Fibroblast of lung (primary cell): ENCODE results near the gene SLC30A5. TPM values are rescaled to one million over a fixed set of nuclear protein-coding genes. Genes with fewer than 3 reads are reported as not detected.

Experiments used
- DNase-seq, 2 donors: peaks; one replicate each; pipeline versions ENCODE4 v3.0.0 to v3.0.0-alpha.2; 2010; ENCODE audit warnings: low read depth in 2 of 2
- H2AFZ ChIP-seq: 2 replicates; pipeline ENCODE4 v1.5.1; 2012; ENCODE audit warnings: low read length, control low read depth, inconsistent platforms
- H3K27ac ChIP-seq: 2 replicates; pipeline ENCODE4 v1.5.1; 2011; ENCODE audit warnings: low read length, control low read depth; ENCODE audit not compliant: insufficient read depth
- H3K27me3 ChIP-seq: 2 replicates; pipeline ENCODE4 v1.5.1; 2011; ENCODE audit warnings: mild to moderate bottlenecking, low read length; ENCODE audit not compliant: control insufficient read depth, insufficient read depth
- H3K36me3 ChIP-seq: 2 replicates; pipeline ENCODE4 v1.5.1; 2011; ENCODE audit warnings: low read length; ENCODE audit not compliant: control insufficient read depth, insufficient read depth
- H3K4me1 ChIP-seq: 2 replicates; pipeline ENCODE4 v1.5.1; 2011; ENCODE audit warnings: low read length; ENCODE audit not compliant: control insufficient read depth, insufficient read depth; ENCODE audit errors: extremely low read depth
- H3K4me2 ChIP-seq: 2 replicates; pipeline ENCODE4 v1.5.1; 2011; ENCODE audit warnings: low read length, control low read depth; ENCODE audit not compliant: insufficient read depth; ENCODE audit errors: extremely low read depth
- H3K4me3 ChIP-seq, 4 experiments: fragments of 200-600 bp in 1 of 4; sonication (generic) in 1 of 4; replicated peaks in 1 of 4; 2 replicates each; pipeline ENCODE4 v1.5.1; 2011 to 2016; ENCODE audit warnings: low read length in 4 of 4, low read depth in 3 of 4, mild to moderate bottlenecking in 3 of 4, control low read depth in 2 of 4, inconsistent platforms in 1 of 4, mixed read lengths in 1 of 4; ENCODE audit not compliant: insufficient read depth in 1 of 4; ENCODE audit errors: control extremely low read depth in 1 of 4
- H3K79me2 ChIP-seq: 2 replicates; pipeline ENCODE4 v1.5.1; 2012; ENCODE audit warnings: mild to moderate bottlenecking, low read length, inconsistent platforms; ENCODE audit not compliant: control insufficient read depth, insufficient read depth
- H3K9ac ChIP-seq: 2 replicates; pipeline ENCODE4 v1.5.1; 2011; ENCODE audit warnings: mild to moderate bottlenecking, low read length, control low read depth; ENCODE audit not compliant: insufficient read depth
- H3K9me3 ChIP-seq: 2 replicates; pipeline ENCODE4 v1.5.1; 2012; ENCODE audit warnings: low read depth, low read length; ENCODE audit not compliant: control insufficient read depth, insufficient read depth
- H4K20me1 ChIP-seq: 2 replicates; pipeline ENCODE4 v1.5.1; 2011; ENCODE audit warnings: low read length; ENCODE audit not compliant: control insufficient read depth, insufficient read depth; ENCODE audit errors: extremely low read depth
- CTCF ChIP-seq, 2 donors: IDR thresholded peaks in 1 of 2; conservative IDR thresholded peaks in 1 of 2; 1 replicate in 1 of 2; 2 replicates in 1 of 2; pipeline ENCODE4 v1.5.1; 2011 to 2012; ENCODE audit warnings: low read length in 2 of 2, control low read depth in 1 of 2, inconsistent platforms in 1 of 2, low read depth in 1 of 2, mild to moderate bottlenecking in 1 of 2
- EZH2 ChIP-seq: IDR thresholded peaks from 2 replicates; pipeline ENCODE4 v1.5.1; 2012; ENCODE audit warnings: low read length, control low read depth, mild to moderate bottlenecking; ENCODE audit errors: missing control alignments
- polyA plus RNA-seq, 2 donors: library from polyadenylated mRNA; depleted of rRNA in 1 of 2; stranded (reverse) in 1 of 2; unstranded in 1 of 2; fragments of >200 nt; gene quantifications; 2 replicates each; pipeline ENCODE4 v1.2.1, GENCODE V29; 2011 to 2012; ENCODE audit warnings: missing spikeins in 1 of 2
- total RNA-seq: library from RNA; depleted of rRNA; stranded (reverse); fragments of >200 nt; gene quantifications from 2 replicates; pipeline ENCODE4 v1.2.1, GENCODE V29; 2014

The SLC30A5 gene
- total and polyA plus RNA-seq, 2 donors (not counting 1 experiment from before 2014, with no cell fraction given) = 48.0 to 97.1 TPM

- Histone ChIP-seq H3K36me3 (no peaks in the 10 kb centered on the region), H2AFZ (no peak overlapping the region), H3K4me1 (no peaks in the 10 kb centered on the region), H3K4me3 (no peak overlapping the region), H4K20me1 (no peaks in the 10 kb centered on the region), H3K9me3 (no peaks in the 10 kb centered on the region), H3K9ac (no peak overlapping the region), H3K27ac (no peak overlapping the region), H3K4me2 (no peak overlapping the region), H3K27me3 (no peaks in the 10 kb centered on the region), H3K79me2 (no peaks in the 10 kb centered on the region)
- no peak for DNase-seq
- TF ChIP-seq EZH2 = no peak
- no peak for TF ChIP-seq CTCF (conservative IDR thresholded peaks at IDR 0.05 in 1 of 2, IDR thresholded peaks at IDR 0.05 in 1 of 2; ENCODE audit: low read depth in 1 of 2, low read length in 2 of 2)
These were observed 18.2 kb upstream of the SLC30A5 start for GRCh38 chr5:69075522-69076179.

DNA sequence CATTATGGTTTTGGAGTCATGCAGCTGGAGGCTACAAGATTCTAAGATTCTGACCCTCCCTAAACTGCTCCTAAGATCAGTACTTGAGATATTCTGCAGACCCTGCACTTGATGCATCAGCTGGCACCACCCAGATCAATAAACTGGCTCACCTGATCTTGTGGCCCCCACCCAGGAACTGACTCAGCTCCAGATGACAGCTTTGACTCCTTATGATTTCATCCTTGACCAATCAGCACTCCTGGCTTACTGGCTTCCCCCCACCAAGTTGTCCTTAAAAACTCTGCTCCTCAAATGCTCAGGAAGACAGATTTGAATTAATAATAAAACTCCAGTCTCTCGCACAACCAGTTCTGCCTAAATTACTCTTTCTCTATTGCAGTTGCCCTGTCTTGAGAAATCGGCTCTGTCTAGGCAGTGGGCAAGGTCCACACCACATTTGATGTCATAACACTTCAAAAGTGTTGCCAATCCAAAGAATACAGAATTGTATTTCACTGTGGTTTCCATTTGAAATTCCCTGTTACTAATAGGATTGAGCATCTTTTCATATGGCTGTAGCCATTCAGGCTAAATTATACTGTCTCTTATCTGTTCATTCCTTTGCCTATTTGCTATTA lies 14.8 kb upstream of the SLC30A5 start:
- Histone ChIP-seq H3K4me2 (no peak overlapping the region), H3K36me3 (no peaks in the 10 kb centered on the region), H3K9me3 (no peaks in the 10 kb centered on the region), H3K27me3 (no peaks in the 10 kb centered on the region), H3K9ac (no peak overlapping the region), H3K79me2 (no peaks in the 10 kb centered on the region), H2AFZ (no peak overlapping the region), H3K4me1 (no peaks in the 10 kb centered on the region), H3K27ac (no peak overlapping the region), H3K4me3 (no peak overlapping the region), H4K20me1 (no peaks in the 10 kb centered on the region)
- DNase-seq = no peak
- TF ChIP-seq CTCF (conservative IDR thresholded peaks at IDR 0.05 in 1 of 2, IDR thresholded peaks at IDR 0.05 in 1 of 2; ENCODE audit: low read depth in 1 of 2, low read length in 2 of 2) = no peak
- no peak for TF ChIP-seq EZH2

DNA sequence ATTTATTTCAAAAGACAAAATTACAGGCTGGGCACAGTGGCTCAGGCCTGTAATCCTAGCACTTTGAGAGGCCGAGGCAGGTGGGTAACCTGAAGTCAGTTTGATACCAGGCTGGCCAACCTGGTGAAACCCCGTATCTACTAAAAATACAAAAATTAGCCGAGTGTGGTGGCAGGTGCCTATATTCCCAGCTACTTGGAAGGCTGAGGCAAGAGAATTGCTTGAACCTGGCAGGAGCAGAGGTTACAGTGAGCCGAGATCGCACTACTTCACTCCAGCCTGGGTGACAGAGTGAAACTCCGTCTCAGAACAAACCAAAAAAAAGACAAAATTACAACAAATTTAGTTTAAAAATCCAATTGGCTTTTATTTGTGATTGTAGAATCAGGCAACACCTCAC lies 14.3 kb upstream of the SLC30A5 start:
- no peak overlapping the region for H2AFZ ChIP-seq
- H3K4me2 ChIP-seq = no peak overlapping the region
- H3K27ac ChIP-seq = no peak overlapping the region
- H3K36me3 ChIP-seq = no peaks in the 10 kb centered on the region
- H4K20me1 ChIP-seq = no peaks in the 10 kb centered on the region
- DNase-seq = no peak
- no peaks in the 10 kb centered on the region for H3K4me1 ChIP-seq
- H3K27me3 ChIP-seq = no peaks in the 10 kb centered on the region
- no peak overlapping the region for H3K9ac ChIP-seq
- no peaks in the 10 kb centered on the region for H3K9me3 ChIP-seq
- H3K4me3 ChIP-seq = no peak overlapping the region
- no peaks in the 10 kb centered on the region for H3K79me2 ChIP-seq
- TF ChIP-seq CTCF (conservative IDR thresholded peaks at IDR 0.05 in 1 of 2, IDR thresholded peaks at IDR 0.05 in 1 of 2; ENCODE audit: low read depth in 1 of 2, low read length in 2 of 2) = no peak
- no peak for TF ChIP-seq EZH2
